ENCODE data around the gene OR2V2.
"Not testable (repeated sequence)": the region's sequence is repeated elsewhere in the genome, so short reads cannot be mapped to it uniquely, and the experiment has no call there.

The OR2V2 gene

GRCh38 chr5:181146927-181147636 lies at the start of gene OR2V2:
TSS of gene OR2V2 (plus strand) at chr5:181147586. CDS start at chr5:181154943, 7,357 bp downstream.
- in situ Hi-C loops (cut with MboI; ENCODE audit: low pct_unique_long_range_greater_than_20kb, low sequenced_read_pairs, unreplicated experiment); DNase-seq (ENCODE audit: low spot score): not testable (repeated sequence)

- in situ Hi-C loops (cut with MboI; ENCODE audit: low pct_unique_long_range_greater_than_20kb, low sequenced_read_pairs, unreplicated experiment); DNase-seq (ENCODE audit: low spot score): not testable (repeated sequence)
Measured at GRCh38 chr5:181097759-181098491, 49.5 kb upstream of the OR2V2 start.

DNA sequence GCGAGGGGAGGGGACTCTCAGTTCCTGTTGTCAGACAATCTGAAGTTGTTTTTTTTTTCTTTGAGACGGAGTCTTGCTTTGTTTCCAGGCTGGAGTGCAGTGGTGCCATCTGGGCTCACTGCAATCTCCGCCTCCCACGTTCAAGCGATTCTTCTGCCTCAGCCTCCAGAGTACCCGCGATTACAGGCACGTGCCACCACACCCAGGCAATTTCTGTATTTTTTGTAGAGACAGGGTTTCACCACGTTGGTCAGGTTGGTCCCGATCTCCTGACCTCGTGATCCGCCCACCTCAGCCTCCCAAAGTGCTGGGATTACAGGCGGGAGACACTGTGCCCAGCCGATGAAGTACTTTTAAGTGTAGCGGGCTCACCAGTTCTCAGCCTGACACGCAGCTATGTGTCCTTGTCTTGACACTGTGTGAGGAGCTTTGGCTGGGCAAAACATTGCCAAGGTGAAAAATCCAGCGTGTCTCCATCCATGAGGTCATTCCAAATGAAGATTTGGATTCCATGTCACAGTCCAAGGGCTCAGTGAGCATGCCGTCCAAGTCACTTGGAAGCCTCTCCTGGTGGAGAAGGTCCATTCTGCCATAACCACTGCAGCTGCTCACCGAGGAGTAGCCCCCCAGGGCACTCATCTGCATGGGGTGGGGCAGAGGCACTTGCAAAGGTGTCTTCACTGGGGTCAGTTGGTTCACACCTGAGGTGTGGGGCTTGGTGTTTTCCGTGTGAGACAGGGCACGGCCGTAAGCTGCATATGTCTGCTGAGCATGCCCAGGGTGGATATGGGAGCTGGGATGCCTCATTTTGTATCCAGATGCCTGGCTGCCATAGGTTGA lies 48.4 kb upstream of the OR2V2 start:
- in situ Hi-C loops (cut with MboI; ENCODE audit: low pct_unique_long_range_greater_than_20kb, low sequenced_read_pairs, unreplicated experiment), result no loop called here
- TF ChIP-seq, protein P1, sequence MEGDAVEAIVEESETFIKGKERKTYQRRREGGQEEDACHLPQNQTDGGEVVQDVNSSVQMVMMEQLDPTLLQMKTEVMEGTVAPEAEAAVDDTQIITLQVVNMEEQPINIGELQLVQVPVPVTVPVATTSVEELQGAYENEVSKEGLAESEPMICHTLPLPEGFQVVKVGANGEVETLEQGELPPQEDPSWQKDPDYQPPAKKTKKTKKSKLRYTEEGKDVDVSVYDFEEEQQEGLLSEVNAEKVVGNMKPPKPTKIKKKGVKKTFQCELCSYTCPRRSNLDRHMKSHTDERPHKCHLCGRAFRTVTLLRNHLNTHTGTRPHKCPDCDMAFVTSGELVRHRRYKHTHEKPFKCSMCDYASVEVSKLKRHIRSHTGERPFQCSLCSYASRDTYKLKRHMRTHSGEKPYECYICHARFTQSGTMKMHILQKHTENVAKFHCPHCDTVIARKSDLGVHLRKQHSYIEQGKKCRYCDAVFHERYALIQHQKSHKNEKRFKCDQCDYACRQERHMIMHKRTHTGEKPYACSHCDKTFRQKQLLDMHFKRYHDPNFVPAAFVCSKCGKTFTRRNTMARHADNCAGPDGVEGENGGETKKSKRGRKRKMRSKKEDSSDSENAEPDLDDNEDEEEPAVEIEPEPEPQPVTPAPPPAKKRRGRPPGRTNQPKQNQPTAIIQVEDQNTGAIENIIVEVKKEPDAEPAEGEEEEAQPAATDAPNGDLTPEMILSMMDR (IDR thresholded peaks at IDR 0.05; ENCODE audit: extremely low read depth, insufficient read depth, missing control alignments), result no peak
- DNase-seq (ENCODE audit: low spot score), result no peak

- no peak for DNase-seq (ENCODE audit: low spot score)
- TF ChIP-seq, protein P1 (IDR thresholded peaks at IDR 0.05; ENCODE audit: extremely low read depth, insufficient read depth, missing control alignments), result no peak
- in situ Hi-C loops (cut with MboI; ENCODE audit: low pct_unique_long_range_greater_than_20kb, low sequenced_read_pairs, unreplicated experiment), result no loop called here
Measured at GRCh38 chr5:181099602-181100086, 47.7 kb upstream of the OR2V2 start.

DNA sequence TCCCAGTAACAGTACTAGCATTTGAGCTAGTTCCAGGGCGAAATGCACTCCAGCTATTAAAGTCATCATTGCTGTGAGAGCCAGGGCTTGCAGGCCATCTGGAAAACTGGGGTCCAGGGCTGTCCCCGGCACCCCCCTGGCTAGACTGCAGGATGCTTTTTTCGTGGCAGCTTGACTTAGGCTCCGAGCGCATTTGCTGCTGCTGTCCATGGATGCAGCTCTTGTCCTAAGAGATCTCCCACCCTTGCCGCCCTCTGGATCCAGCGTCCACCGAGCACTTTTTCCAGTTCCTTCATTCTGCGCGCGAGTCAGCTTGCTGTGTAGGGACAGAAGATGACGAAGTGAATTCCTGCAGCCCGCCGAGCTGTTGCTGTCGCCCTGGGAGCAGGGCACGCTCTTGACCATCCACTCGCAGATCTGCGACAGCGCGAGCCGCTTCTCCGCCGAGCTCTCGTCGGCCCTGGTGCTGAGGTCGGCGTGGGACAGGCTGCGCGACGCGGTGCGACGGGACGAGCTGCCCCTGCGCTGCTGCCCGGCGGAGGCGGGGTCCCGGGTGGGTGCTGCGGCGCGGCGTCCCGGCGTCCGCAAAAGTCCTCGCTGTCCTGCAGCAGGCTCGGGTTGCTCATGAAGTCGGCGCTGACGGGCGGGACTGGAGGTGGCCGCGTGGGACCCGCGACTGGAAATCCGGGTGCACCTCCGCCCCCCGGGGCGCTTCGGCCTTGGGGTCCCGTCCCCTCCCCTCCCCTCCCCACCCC lies 47.1 kb upstream of the OR2V2 start:
- no peak for DNase-seq (ENCODE audit: low spot score)
- TF ChIP-seq, protein P1 (IDR thresholded peaks at IDR 0.05; ENCODE audit: extremely low read depth, insufficient read depth, missing control alignments), result no peak
- in situ Hi-C loops (cut with MboI; ENCODE audit: low pct_unique_long_range_greater_than_20kb, low sequenced_read_pairs, unreplicated experiment), result no loop called here

DNA sequence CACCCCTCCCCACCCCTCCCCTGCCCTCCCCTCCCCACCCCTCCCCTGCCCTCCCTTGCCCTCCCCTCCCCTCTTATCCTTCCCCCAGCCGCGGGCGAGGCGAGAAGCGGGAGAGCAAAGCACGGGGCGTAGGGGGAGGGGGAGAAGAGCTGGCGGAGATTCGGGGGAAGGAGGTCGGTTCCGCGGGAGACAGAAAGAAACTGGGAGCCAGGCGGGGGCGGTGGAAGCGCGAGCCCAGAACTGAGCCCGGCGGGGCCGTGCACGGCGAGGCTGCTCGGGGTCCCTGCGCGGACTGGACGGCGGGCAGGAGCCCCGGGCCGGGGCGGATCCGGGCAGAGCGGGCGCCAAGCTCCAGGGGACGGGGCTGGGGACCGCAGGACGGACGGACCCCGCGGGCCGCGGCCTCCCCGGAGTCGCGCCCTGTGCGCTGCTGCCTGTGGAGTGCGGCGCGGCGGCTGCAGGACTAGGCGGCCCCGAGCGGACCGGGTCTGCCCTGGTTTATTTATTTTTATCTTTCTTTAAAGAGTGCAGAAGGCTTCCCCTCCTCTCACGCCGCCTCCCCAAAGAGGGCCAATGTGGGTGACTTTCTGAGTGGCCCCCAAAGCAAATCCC lies 46.2 kb upstream of the OR2V2 start:
- in situ Hi-C loops (cut with MboI; ENCODE audit: low pct_unique_long_range_greater_than_20kb, low sequenced_read_pairs, unreplicated experiment), result not testable (repeated sequence)

DNA sequence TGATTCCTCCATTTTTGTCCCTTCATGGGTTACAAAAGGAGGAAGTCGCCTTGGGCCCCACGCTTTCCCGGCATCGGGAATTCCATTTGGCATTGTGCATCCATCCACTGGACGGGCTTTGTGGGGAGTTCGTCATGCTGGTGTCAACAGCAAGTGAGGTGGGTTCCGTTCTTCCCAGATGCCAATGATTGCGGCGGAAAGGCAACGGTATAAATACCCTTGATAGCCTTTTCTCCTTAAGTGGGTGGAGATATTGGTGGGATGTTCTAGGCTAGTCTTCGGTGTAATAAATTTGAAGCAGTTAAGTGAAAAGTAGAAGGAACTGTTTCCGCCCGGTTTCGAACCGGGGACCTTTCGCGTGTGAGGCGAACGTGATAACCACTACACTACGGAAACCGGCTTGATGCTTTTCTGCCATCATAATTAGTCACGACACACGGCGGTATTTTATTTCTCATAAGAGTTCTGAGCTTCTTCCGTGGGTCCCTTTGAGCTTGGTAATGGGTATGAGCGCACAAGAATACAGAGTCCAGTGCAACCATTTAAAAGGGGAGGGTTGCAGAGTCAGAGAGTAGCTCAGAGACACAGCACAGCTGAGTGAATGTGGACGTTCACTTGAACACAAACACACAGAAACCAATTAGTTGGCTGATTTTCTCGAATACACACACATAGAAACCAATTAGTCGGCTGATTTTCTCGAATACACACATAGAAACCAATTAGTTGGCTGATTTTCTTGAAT lies 45.3 kb upstream of the OR2V2 start:
- in situ Hi-C loops (cut with MboI; ENCODE audit: low pct_unique_long_range_greater_than_20kb, low sequenced_read_pairs, unreplicated experiment); DNase-seq (ENCODE audit: low spot score): not testable (repeated sequence)

More for the DNA sequence above, 46.2 kb upstream of the OR2V2 start:
- not testable (repeated sequence) for DNase-seq (ENCODE audit: low spot score)

GRCh38 chr5:181104259-181104568 lies 43.2 kb upstream of the OR2V2 start:
- DNase-seq (ENCODE audit: low spot score); in situ Hi-C loops (cut with MboI; ENCODE audit: low pct_unique_long_range_greater_than_20kb, low sequenced_read_pairs, unreplicated experiment): not testable (repeated sequence)

- in situ Hi-C loops (cut with MboI; ENCODE audit: low pct_unique_long_range_greater_than_20kb, low sequenced_read_pairs, unreplicated experiment); DNase-seq (ENCODE audit: low spot score): not testable (repeated sequence)
Measured at GRCh38 chr5:181104606-181105390, 42.6 kb upstream of the OR2V2 start.

All from GM13977 (cell line).